Vagina (tissue), 2 donors: ENCODE data around the gene ZNF888. TPM values are rescaled to one million over a fixed set of nuclear protein-coding genes. Genes with fewer than 3 reads are reported as not detected.
"Not testable (repeated sequence)": the region's sequence is repeated elsewhere in the genome, so short reads cannot be mapped to it uniquely, and the experiment has no call there.

Source experiments
- DNase-seq, 2 donors: peaks; one replicate each; pipeline ENCODE4 v3.0.0-alpha.2; 2017; ENCODE audit errors: extremely low spot score in 2 of 2
- H3K27ac ChIP-seq: fragments of 200-600 bp; sonication (generic); one replicate; pipeline ENCODE4 v1.5.1; 2019
- H3K27me3 ChIP-seq: fragments of 200-600 bp; sonication (generic); one replicate; pipeline ENCODE4 v1.5.1; 2019
- H3K36me3 ChIP-seq, 2 donors: fragments of 200-600 bp; sonication (generic); one replicate each; pipeline ENCODE4 v1.5.1; 2017 to 2019
- H3K4me1 ChIP-seq: fragments of 200-600 bp; sonication (generic); one replicate; pipeline ENCODE4 v1.5.1; 2019
- H3K4me3 ChIP-seq, 2 donors: fragments of 200-600 bp; sonication (generic); 1 replicate in 1 of 2; 2 replicates in 1 of 2; pipeline ENCODE4 v1.5.1; 2016 to 2019
- H3K9me3 ChIP-seq: fragments of 200-600 bp; sonication (generic); one replicate; pipeline ENCODE4 v1.5.1; 2019
- POLR2A ChIP-seq, 2 donors: fragments of 450-650 bp; IDR thresholded peaks; one replicate each; pipeline ENCODE4 v1.6.1; 2017; ENCODE audit warnings: antibody characterized with exemption in 2 of 2, mild to moderate bottlenecking in 2 of 2, moderate library complexity in 2 of 2
- POLR2AphosphoS5 ChIP-seq, 2 donors: sonication (generic); formaldehyde crosslinking; IDR thresholded peaks; one replicate each; pipeline ENCODE4 v1.9.0; 2017; ENCODE audit warnings: antibody characterized with exemption in 2 of 2, mild to moderate bottlenecking in 2 of 2, low read depth in 1 of 2; ENCODE audit not compliant: insufficient read depth in 1 of 2
- intact Hi-C: fragments of 100-400 bp; cut with DNase I; formaldehyde crosslinking; loops from one replicate; pipeline ENCODE4 v1.15.1; 2023
- total RNA-seq: library from RNA; depleted of rRNA; stranded (reverse); fragments of >200 nt; gene quantifications from one replicate; pipeline ENCODE4 v1.2.3, GENCODE V29; 2016
- TF ChIP-seq, protein P1 (sequence below), 3 experiments: fragments of 450-650 bp in 2 of 3; fragments of 200-600 bp in 1 of 3; sonication (generic) in 1 of 3; IDR thresholded peaks; one replicate each; pipeline ENCODE4 v1.5.1; 2017 to 2019; ENCODE audit warnings: antibody characterized with exemption in 3 of 3, mild to moderate bottlenecking in 2 of 3, moderate library complexity in 2 of 3

The ZNF888 gene
- total RNA-seq, 1 donor from 2014 or later: 3.7 TPM

GRCh38 chr19:52938761-52939160, 15.5 kb upstream of the ZNF888 start:
- intact Hi-C loops: no loop called here
- Histone ChIP-seq H3K27ac (no peak overlapping the region), H3K4me1 (peaks cover 26% of the 10 kb centered on the region)

GRCh38 chr19:52936954-52937325, 13.7 kb upstream of the ZNF888 start:
- Histone ChIP-seq H3K4me1 (peaks cover 15% of the 10 kb centered on the region), H3K36me3 (peaks cover 0 to 5% of the 10 kb centered on the region in 2 donors), H3K27me3 (no peaks in the 10 kb centered on the region), H3K4me3 (no peak overlapping the region), H3K9me3 (no peaks in the 10 kb centered on the region), H3K27ac (no peak overlapping the region)
- TF ChIP-seq POLR2AphosphoS5 (IDR thresholded peaks at IDR 0.05; ENCODE audit: insufficient read depth in 1 of 2, low read depth in 1 of 2) (no peak), POLR2A (IDR thresholded peaks at IDR 0.05) (no peak)
- TF ChIP-seq, protein P1, sequence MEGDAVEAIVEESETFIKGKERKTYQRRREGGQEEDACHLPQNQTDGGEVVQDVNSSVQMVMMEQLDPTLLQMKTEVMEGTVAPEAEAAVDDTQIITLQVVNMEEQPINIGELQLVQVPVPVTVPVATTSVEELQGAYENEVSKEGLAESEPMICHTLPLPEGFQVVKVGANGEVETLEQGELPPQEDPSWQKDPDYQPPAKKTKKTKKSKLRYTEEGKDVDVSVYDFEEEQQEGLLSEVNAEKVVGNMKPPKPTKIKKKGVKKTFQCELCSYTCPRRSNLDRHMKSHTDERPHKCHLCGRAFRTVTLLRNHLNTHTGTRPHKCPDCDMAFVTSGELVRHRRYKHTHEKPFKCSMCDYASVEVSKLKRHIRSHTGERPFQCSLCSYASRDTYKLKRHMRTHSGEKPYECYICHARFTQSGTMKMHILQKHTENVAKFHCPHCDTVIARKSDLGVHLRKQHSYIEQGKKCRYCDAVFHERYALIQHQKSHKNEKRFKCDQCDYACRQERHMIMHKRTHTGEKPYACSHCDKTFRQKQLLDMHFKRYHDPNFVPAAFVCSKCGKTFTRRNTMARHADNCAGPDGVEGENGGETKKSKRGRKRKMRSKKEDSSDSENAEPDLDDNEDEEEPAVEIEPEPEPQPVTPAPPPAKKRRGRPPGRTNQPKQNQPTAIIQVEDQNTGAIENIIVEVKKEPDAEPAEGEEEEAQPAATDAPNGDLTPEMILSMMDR (IDR thresholded peaks at IDR 0.05): no peak
- no peak for DNase-seq
- intact Hi-C loops: no loop called here

More at GRCh38 chr19:52938761-52939160, 15.5 kb upstream of the ZNF888 start:
- H3K36me3 ChIP-seq: peaks cover 0 to 5% of the 10 kb centered on the region in 2 donors
- TF ChIP-seq POLR2AphosphoS5 (IDR thresholded peaks at IDR 0.05; ENCODE audit: insufficient read depth in 1 of 2, low read depth in 1 of 2) (no peak), POLR2A (IDR thresholded peaks at IDR 0.05) (no peak)
- TF ChIP-seq, protein P1 (IDR thresholded peaks at IDR 0.05): no peak
- DNase-seq: no peak
- H3K9me3 ChIP-seq: no peaks in the 10 kb centered on the region
- no peak overlapping the region for H3K4me3 ChIP-seq
- H3K27me3 ChIP-seq: no peaks in the 10 kb centered on the region

GRCh38 chr19:52936151-52936953, 13.1 kb upstream of the ZNF888 start:
- H3K27me3 ChIP-seq: no peaks in the 10 kb centered on the region
- no peak overlapping the region for H3K27ac ChIP-seq
- TF ChIP-seq, protein P1 (IDR thresholded peaks at IDR 0.05): no peak
- TF ChIP-seq POLR2AphosphoS5 (IDR thresholded peaks at IDR 0.05; ENCODE audit: insufficient read depth in 1 of 2, low read depth in 1 of 2) (no peak), POLR2A (IDR thresholded peaks at IDR 0.05) (no peak)
- DNase-seq: no peak
- H3K4me1 ChIP-seq: peaks cover 11% of the 10 kb centered on the region
- H3K9me3 ChIP-seq: no peaks in the 10 kb centered on the region
- intact Hi-C loops: no loop called here
- peaks cover 0 to 5% of the 10 kb centered on the region in 2 donors for H3K36me3 ChIP-seq
- no peak overlapping the region for H3K4me3 ChIP-seq

DNA sequence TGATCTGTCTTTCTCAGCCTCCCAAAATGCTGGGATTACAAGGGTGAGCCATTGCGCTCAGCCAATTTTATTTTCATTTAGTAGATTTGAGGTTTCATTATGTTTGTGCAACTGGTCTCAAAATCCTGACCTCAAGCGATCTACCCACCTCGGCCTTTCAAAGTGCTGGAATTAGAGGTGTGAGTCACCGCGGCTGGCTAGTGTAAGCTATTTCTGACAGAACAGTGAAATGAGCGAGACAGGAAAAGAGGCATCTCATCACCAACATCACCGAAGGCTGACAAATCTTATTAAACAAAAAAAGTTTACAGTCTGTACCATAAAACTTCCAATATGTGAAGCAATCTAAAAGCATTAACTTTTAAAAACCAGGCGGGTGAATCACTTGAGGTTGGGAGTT, 12.2 kb upstream of the ZNF888 start:
- no peak overlapping the region for H3K4me3 ChIP-seq
- DNase-seq: no peak
- no peak overlapping the region for H3K27ac ChIP-seq
- H3K36me3 ChIP-seq: peaks cover 0 to 5% of the 10 kb centered on the region in 2 donors
- no peaks in the 10 kb centered on the region for H3K27me3 ChIP-seq
- no peak for TF ChIP-seq POLR2AphosphoS5 (IDR thresholded peaks at IDR 0.05; ENCODE audit: insufficient read depth in 1 of 2, low read depth in 1 of 2)
- no peak for TF ChIP-seq POLR2A (IDR thresholded peaks at IDR 0.05)
- TF ChIP-seq, protein P1 (IDR thresholded peaks at IDR 0.05): no peak
- intact Hi-C loops: no loop called here
- peaks cover 6% of the 10 kb centered on the region for H3K4me1 ChIP-seq
- no peaks in the 10 kb centered on the region for H3K9me3 ChIP-seq

DNA sequence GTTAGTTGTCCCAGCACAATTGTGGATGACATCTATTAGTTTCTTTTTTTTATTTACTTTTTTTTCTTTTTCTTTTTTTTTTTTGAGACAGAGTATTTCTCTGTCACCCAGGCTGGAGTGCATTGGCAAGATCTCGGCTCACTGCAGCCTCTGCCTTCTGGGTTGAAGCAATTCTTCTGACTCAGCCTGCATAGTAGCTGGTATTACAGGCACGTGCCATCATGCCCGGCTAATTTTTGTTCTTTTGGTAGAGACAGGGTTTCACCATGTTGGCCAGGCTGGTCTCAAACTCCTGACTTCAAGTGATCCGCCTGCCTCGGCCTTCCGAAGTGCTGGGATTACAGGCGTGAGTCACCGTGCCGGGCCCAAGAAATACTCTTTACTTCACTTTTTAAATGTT, 1.4 kb upstream of the ZNF888 start:
- Histone ChIP-seq H3K4me1 (peaks cover 22% of the 10 kb centered on the region), H3K27ac (peak overlapping the region; percentile 85)
- intact Hi-C loops, H3K4me3 ChIP-seq, H3K27me3 ChIP-seq, H3K9me3 ChIP-seq, DNase-seq, H3K36me3 ChIP-seq: not testable (repeated sequence)
